ENCODE results near the gene DCLRE1B. TPM values are rescaled to one million over a fixed set of nuclear protein-coding genes. Genes with fewer than 3 reads are reported as not detected.

Gene DCLRE1B
- polyA plus RNA-seq, 1 donor (not counting 4 experiments of a cell fraction or from before 2014, with no cell fraction given): 5.4 TPM

GRCh38 chr1:113937146-113937545 is 32.0 kb downstream of the DCLRE1B start:
- FAIRE-seq (no peak), DNase-seq (ENCODE audit: low read depth, low spot score) (no peak)

GRCh38 chr1:113938192-113938591 is 33.1 kb downstream of the DCLRE1B start:
- H3K9me3 ChIP-seq (ENCODE audit: control insufficient read depth, low read depth, low read length): no peaks in the 10 kb centered on the region
- no peaks in the 10 kb centered on the region for H4K20me1 ChIP-seq (ENCODE audit: control insufficient read depth, extremely low read depth, insufficient read depth, low read length)
- peaks cover 4 to 13% of the 10 kb centered on the region in 2 experiments for H3K36me3 ChIP-seq (ENCODE audit: control insufficient read depth in 2 of 2, extremely low read depth in 1 of 2, insufficient read depth in 2 of 2, low read length in 2 of 2)
- H3K27me3 ChIP-seq (ENCODE audit: control insufficient read depth, extremely low read depth, insufficient read depth, low read length): no peaks in the 10 kb centered on the region
- H3K79me2 ChIP-seq (ENCODE audit: control insufficient read depth, insufficient read depth, low read length): peaks cover 72% of the 10 kb centered on the region
- TF ChIP-seq EZH2 (IDR thresholded peaks at IDR 0.05; ENCODE audit: low read length) (no peak), CTCF (optimal IDR thresholded peaks at IDR 0.05 in 1 of 3, IDR thresholded peaks at IDR 0.05 in 1 of 3, conservative IDR thresholded peaks at IDR 0.05 in 1 of 3; ENCODE audit: extremely low read depth in 1 of 3, insufficient read depth in 2 of 3, low read length in 3 of 3) (no peak)
- no peak overlapping the region for H2AFZ ChIP-seq (ENCODE audit: control insufficient read depth, low read length)
- no peak overlapping the region for H3K27ac ChIP-seq (ENCODE audit: control insufficient read depth, insufficient read depth, low read length)
- no peak overlapping the region for H3K9ac ChIP-seq (ENCODE audit: control insufficient read depth, extremely low read depth, insufficient read depth, low read length)
- H3K9me1 ChIP-seq (ENCODE audit: control insufficient read depth, extremely low read depth, insufficient read depth, low read length): peaks cover 3% of the 10 kb centered on the region
- dilution Hi-C loops (cut with MboI; ENCODE audit: extremely low pct_ligation_motif_present, low sequenced_read_pairs): no loop called here
- H3K4me3 ChIP-seq (ENCODE audit: control insufficient read depth in 2 of 3, extremely low read depth in 1 of 3, insufficient read depth in 2 of 3, low read depth in 1 of 3, low read length in 3 of 3): no peak overlapping the region
- FAIRE-seq (no peak), DNase-seq (ENCODE audit: low read depth, low spot score) (no peak)
- H3K4me2 ChIP-seq (ENCODE audit: control insufficient read depth, extremely low read depth, insufficient read depth, low read depth, low read length): no peak overlapping the region
- H3K4me1 ChIP-seq (ENCODE audit: control insufficient read depth, extremely low read depth, insufficient read depth, low read length): no peaks in the 10 kb centered on the region

More at GRCh38 chr1:113937146-113937545, 32.0 kb downstream of the DCLRE1B start:
- Histone ChIP-seq H3K4me1 (ENCODE audit: control insufficient read depth, extremely low read depth, insufficient read depth, low read length) (no peaks in the 10 kb centered on the region), H3K79me2 (ENCODE audit: control insufficient read depth, insufficient read depth, low read length) (peaks cover 79% of the 10 kb centered on the region), H3K27me3 (ENCODE audit: control insufficient read depth, extremely low read depth, insufficient read depth, low read length) (no peaks in the 10 kb centered on the region), H3K9me1 (ENCODE audit: control insufficient read depth, extremely low read depth, insufficient read depth, low read length) (peaks cover 3% of the 10 kb centered on the region), H3K27ac (ENCODE audit: control insufficient read depth, insufficient read depth, low read length) (no peak overlapping the region), H3K9me3 (ENCODE audit: control insufficient read depth, low read depth, low read length) (no peaks in the 10 kb centered on the region), H3K4me3 (ENCODE audit: control insufficient read depth in 2 of 3, extremely low read depth in 1 of 3, insufficient read depth in 2 of 3, low read depth in 1 of 3, low read length in 3 of 3) (no peak overlapping the region), H3K9ac (ENCODE audit: control insufficient read depth, extremely low read depth, insufficient read depth, low read length) (no peak overlapping the region), H2AFZ (ENCODE audit: control insufficient read depth, low read length) (no peak overlapping the region), H4K20me1 (ENCODE audit: control insufficient read depth, extremely low read depth, insufficient read depth, low read length) (no peaks in the 10 kb centered on the region), H3K4me2 (ENCODE audit: control insufficient read depth, extremely low read depth, insufficient read depth, low read depth, low read length) (no peak overlapping the region), H3K36me3 (ENCODE audit: control insufficient read depth in 2 of 2, extremely low read depth in 1 of 2, insufficient read depth in 2 of 2, low read length in 2 of 2) (peaks cover 4 to 13% of the 10 kb centered on the region in 2 experiments)
- dilution Hi-C loops (cut with MboI; ENCODE audit: extremely low pct_ligation_motif_present, low sequenced_read_pairs): no loop called here
- no peak for TF ChIP-seq EZH2 (IDR thresholded peaks at IDR 0.05; ENCODE audit: low read length)
- no peak for TF ChIP-seq CTCF (optimal IDR thresholded peaks at IDR 0.05 in 1 of 3, IDR thresholded peaks at IDR 0.05 in 1 of 3, conservative IDR thresholded peaks at IDR 0.05 in 1 of 3; ENCODE audit: extremely low read depth in 1 of 3, insufficient read depth in 2 of 3, low read length in 3 of 3)
